HFFc6 (cell line): ENCODE results near the gene TMEM141. TPM values are rescaled to one million over a fixed set of nuclear protein-coding genes. Genes with fewer than 3 reads are reported as not detected.
A peak's percentile ranks its signal among the peaks of the same experiment; 100 is the strongest.
"Not testable (repeated sequence)": the region's sequence is repeated elsewhere in the genome, so short reads cannot be mapped to it uniquely, and the experiment has no call there.

ENCODE experiments used
- DNase-seq: peaks from one replicate; pipeline ENCODE4 v3.0.0-alpha.2; 2018
- H3K27ac Mint-ChIP-seq: 2 replicates; pipeline ENCODE4 v1.8.0; 2020; ENCODE audit warnings: mild to moderate bottlenecking, mixed read lengths
- H3K27me3 Mint-ChIP-seq: 2 replicates; pipeline ENCODE4 v1.8.0; 2021; ENCODE audit warnings: mild to moderate bottlenecking, moderate library complexity, mixed read lengths; ENCODE audit not compliant: insufficient read depth
- H3K36me3 Mint-ChIP-seq: 2 replicates; pipeline ENCODE4 v1.8.0; 2021; ENCODE audit warnings: low read depth, mixed read lengths
- H3K4me1 Mint-ChIP-seq: 2 replicates; pipeline ENCODE4 v1.8.0; 2020; ENCODE audit warnings: low read depth, mixed read lengths
- H3K4me3 Mint-ChIP-seq: 2 replicates; pipeline ENCODE4 v1.8.0; 2020; ENCODE audit warnings: mild to moderate bottlenecking, moderate library complexity, mixed read lengths
- H3K9me3 Mint-ChIP-seq: 2 replicates; pipeline ENCODE4 v1.8.0; 2020; ENCODE audit warnings: mild to moderate bottlenecking, mixed read lengths
- CTCF ChIP-seq: fragments of 200-600 bp; sonication (generic); IDR thresholded peaks from 2 replicates; pipeline ENCODE4 v1.5.0; 2021; ENCODE audit warnings: antibody characterized with exemption, mild to moderate bottlenecking
- total RNA-seq, 6 experiments: library from RNA; stranded (reverse); fragmentation: NEBNext Ultra II Directional; extraction: Animal tissue kit (Norgen Biotek cat#: 25700); gene quantifications; 2 replicates in 1 of 6; 3 replicates in 5 of 6; pipeline ENCODE4 v1.2.3, GENCODE V29; 2021

TMEM141 gene
- total RNA-seq, 6 experiments from 2014 or later, result 46.1 to 62.2 (median 52.6) TPM

DNA sequence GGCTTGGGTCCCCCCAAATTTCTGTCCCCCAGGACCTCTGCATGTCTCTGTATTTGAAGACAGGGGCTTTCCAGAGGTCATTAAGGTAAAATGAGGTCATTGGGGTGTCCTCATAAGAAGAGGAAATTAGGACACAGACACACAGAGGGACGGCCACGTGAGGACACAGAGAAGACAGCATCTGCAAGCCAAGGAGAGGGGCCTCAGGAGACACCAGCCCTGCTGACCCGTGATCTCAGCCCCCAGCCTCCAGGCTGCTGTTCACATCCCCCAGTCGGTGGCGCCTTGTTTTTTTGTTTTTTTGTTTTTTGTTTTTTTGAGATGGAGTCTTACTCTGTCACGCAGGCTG, 3.8 kb downstream of the TMEM141 start:
- no peak overlapping the region for H3K4me3 Mint-ChIP-seq
- H3K36me3 Mint-ChIP-seq, result peaks cover 5% of the 10 kb centered on the region
- peaks cover 25% of the 10 kb centered on the region for H3K27me3 Mint-ChIP-seq
- no peak for TF ChIP-seq CTCF
- H3K27ac Mint-ChIP-seq, result no peak overlapping the region
- no peak for DNase-seq
- H3K9me3 Mint-ChIP-seq, result no peaks in the 10 kb centered on the region
- peaks cover 30% of the 10 kb centered on the region for H3K4me1 Mint-ChIP-seq

- DNase-seq, result no peak
- peaks cover 34% of the 10 kb centered on the region for H3K27me3 Mint-ChIP-seq
- no peak for TF ChIP-seq CTCF
- peak within 1 kb of the TSS; percentile 50 for H3K27ac Mint-ChIP-seq
- H3K4me1 Mint-ChIP-seq, result peaks cover 32% of the 10 kb centered on the region
- H3K9me3 Mint-ChIP-seq, result no peaks in the 10 kb centered on the region
- no peak within 1 kb of the TSS for H3K4me3 Mint-ChIP-seq
- H3K36me3 Mint-ChIP-seq, result peaks cover 5% of the 10 kb centered on the region
These were observed 5.2 kb downstream of the TMEM141 start, which contains the start of gene CCDC183 for GRCh38 chr9:136796238-136796774. Gene CCDC183, plus strand, starts transcription at chr9:136796338. Its CDS starts 60 bp downstream, at chr9:136796398.

DNA sequence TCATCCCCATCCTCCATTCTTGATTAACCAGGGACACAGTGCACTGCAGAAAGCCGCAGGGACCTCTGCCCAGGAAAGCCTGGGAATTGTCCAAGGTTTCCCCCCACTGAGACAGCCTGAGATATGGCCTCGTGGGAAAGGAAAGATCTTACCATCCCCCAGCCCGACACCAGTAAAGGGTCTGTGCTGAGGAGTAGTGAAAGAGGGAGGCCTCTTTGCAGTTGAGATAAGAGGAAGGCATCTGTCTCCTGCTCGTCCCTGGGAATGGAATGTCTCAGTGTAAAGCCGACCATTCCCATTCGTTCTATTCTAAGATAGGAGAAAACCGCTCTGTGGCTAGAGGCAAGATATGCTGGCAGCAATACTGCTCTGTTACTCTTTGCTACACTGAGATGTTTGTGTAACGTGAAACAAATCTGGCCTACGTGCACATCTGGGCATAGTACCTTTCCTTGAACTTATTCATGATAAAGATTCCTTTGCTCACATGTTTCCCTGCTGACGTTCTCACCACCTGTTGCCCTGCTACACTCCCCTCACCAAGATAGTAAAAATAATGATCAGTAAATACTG, 5.7 kb downstream of the TMEM141 start:
- peak overlapping the region; percentile 50; the same call in 1 of the 2 replicates for H3K27ac Mint-ChIP-seq
- not testable (repeated sequence) for DNase-seq, H3K36me3 Mint-ChIP-seq, H3K4me3 Mint-ChIP-seq, H3K9me3 Mint-ChIP-seq
- H3K4me1 Mint-ChIP-seq, result peaks cover 31% of the 10 kb centered on the region
- peaks cover 35% of the 10 kb centered on the region for H3K27me3 Mint-ChIP-seq

- Mint-ChIP-seq H3K27me3 (peaks cover 39% of the 10 kb centered on the region), H3K4me3 (no peak overlapping the region), H3K4me1 (peaks cover 23% of the 10 kb centered on the region), H3K36me3 (no peaks in the 10 kb centered on the region), H3K9me3 (no peaks in the 10 kb centered on the region), H3K27ac (no peak overlapping the region)
- DNase-seq, result no peak
- TF ChIP-seq CTCF, result no peak
These were observed 7.5 kb downstream of the TMEM141 start for GRCh38 chr9:136798708-136799078.

DNA sequence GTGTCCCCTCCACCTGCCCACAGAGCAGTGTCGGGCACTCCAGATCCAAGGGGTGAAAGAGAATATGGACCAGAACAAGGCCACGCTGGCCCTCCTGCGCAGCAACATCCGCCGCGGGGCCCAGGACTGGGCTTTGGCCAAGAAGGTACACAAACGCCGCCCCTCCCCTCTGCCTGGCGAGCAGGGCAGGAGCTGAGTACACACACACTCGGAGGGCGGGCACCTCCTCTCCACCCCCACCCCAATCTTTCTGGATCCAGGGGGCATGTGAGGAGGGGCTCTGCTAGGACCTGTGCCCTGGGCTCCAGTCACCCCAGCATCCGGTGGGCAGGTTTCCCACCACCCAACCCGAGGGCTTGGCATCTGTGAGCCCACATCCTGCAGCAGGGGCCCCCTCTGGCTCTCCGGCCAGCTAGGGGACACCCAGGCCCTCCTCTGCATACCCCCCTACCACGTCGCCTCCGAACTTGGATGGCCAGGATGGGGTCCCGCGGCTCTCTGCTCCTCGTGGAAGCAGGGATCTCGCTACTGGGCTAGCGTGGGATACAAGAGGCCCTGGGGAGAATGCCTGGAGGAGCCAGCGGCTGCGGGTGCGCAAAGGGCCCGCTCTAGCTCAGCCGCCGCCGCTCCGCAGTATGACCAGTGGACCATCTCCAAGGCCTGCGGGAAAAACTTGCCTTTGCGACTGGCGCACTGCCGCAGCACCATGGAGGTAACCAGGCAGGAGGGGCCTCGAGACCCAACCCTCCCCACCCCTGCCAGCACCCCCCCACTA, 8.1 kb downstream of the TMEM141 start:
- no peak for TF ChIP-seq CTCF
- Mint-ChIP-seq H3K27me3 (peaks cover 39% of the 10 kb centered on the region), H3K4me1 (peaks cover 23% of the 10 kb centered on the region), H3K27ac (no peak overlapping the region), H3K9me3 (no peaks in the 10 kb centered on the region), H3K4me3 (no peak overlapping the region), H3K36me3 (no peaks in the 10 kb centered on the region)
- no peak for DNase-seq
